ENCODE data around the gene RGS9. TPM values are rescaled to one million over a fixed set of nuclear protein-coding genes. Genes with fewer than 3 reads are reported as not detected.
A peak's percentile ranks its signal among the peaks of the same experiment; 100 is the strongest.

The RGS9 gene
- total and polyA plus RNA-seq, 10 donors, result 5.5 to 9.6 (median 7.4) TPM

DNA sequence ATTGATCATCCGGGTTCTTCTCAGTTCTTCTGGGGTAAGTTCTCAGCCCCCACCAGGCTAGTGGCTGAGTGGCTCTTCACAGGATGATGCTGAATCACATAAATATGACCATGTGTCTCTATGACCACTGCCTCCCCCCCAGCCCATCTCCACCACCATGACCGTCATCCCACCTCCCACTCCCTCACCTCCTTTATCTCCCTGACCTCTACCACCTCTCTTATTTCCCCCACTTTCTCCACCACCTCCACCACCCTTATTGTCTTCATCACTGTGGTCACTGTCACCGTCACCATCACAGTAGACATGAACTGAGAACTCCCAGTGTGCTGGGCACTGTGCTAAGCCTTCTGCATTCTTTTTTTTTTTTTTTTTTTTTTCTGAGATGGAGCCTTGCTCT lies 32.5 kb downstream of the RGS9 start:
- Histone ChIP-seq H3K27ac (no peak overlapping the region), H3K4me3 (no peak overlapping the region), H3K4me1 (peaks cover 0 to 33% (median 13%) of the 10 kb centered on the region in 6 donors), H3K9me3 (no peaks in the 10 kb centered on the region), H3K27me3 (replicated peaks in 1 of 7) (no peaks in the 10 kb centered on the region), H3K36me3 (no peaks in the 10 kb centered on the region)
- no peak for DNase-seq
- TF ChIP-seq, protein P1, sequence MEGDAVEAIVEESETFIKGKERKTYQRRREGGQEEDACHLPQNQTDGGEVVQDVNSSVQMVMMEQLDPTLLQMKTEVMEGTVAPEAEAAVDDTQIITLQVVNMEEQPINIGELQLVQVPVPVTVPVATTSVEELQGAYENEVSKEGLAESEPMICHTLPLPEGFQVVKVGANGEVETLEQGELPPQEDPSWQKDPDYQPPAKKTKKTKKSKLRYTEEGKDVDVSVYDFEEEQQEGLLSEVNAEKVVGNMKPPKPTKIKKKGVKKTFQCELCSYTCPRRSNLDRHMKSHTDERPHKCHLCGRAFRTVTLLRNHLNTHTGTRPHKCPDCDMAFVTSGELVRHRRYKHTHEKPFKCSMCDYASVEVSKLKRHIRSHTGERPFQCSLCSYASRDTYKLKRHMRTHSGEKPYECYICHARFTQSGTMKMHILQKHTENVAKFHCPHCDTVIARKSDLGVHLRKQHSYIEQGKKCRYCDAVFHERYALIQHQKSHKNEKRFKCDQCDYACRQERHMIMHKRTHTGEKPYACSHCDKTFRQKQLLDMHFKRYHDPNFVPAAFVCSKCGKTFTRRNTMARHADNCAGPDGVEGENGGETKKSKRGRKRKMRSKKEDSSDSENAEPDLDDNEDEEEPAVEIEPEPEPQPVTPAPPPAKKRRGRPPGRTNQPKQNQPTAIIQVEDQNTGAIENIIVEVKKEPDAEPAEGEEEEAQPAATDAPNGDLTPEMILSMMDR (IDR thresholded peaks at IDR 0.05 in 8 of 11, conservative IDR thresholded peaks at IDR 0.05 in 3 of 11), result no peak
- intact Hi-C loops (cut with DNase I; ENCODE audit: low total_unique reads), result no loop called here
- WGBS, 5 donors, result 73 to 99% (median 89%) methylated on average over 3 of the region's 3 CpGs

- H3K4me3 ChIP-seq, result no peak overlapping the region
- H3K36me3 ChIP-seq, result no peaks in the 10 kb centered on the region
- H3K27me3 ChIP-seq (replicated peaks in 1 of 7), result no peaks in the 10 kb centered on the region
- no peak overlapping the region for H3K27ac ChIP-seq
- 75 to 90% (median 87%) methylated on average over 9 to 10 of the region's 10 CpGs for WGBS, 5 donors
- no peak for DNase-seq
- TF ChIP-seq, protein P1 (IDR thresholded peaks at IDR 0.05 in 8 of 11, conservative IDR thresholded peaks at IDR 0.05 in 3 of 11), result no peak
- TF ChIP-seq POLR2A (IDR thresholded peaks at IDR 0.05) (no peak), POLR2AphosphoS5 (IDR thresholded peaks at IDR 0.05) (no peak)
- H3K4me1 ChIP-seq, result peaks cover 0 to 35% (median 13%) of the 10 kb centered on the region in 6 donors
- H3K9me3 ChIP-seq, result no peaks in the 10 kb centered on the region
- intact Hi-C loops (cut with DNase I; ENCODE audit: low total_unique reads), result no loop called here
These were observed 33.7 kb downstream of the RGS9 start for GRCh38 chr17:65170839-65171238.

- peak overlapping the region in 1 of 8 donors; percentile 24 for H3K27ac ChIP-seq
- H3K4me1 ChIP-seq, result peaks cover 0 to 35% (median 13%) of the 10 kb centered on the region in 6 donors
- H3K9me3 ChIP-seq, result no peaks in the 10 kb centered on the region
- WGBS, 5 donors, result 27 to 42% (median 29%) methylated on average over 4 of the region's 4 CpGs
- H3K36me3 ChIP-seq, result no peaks in the 10 kb centered on the region
- TF ChIP-seq POLR2AphosphoS5 (IDR thresholded peaks at IDR 0.05), result peak in 1 of 3 donors; percentile 81
- TF ChIP-seq, protein P1 (IDR thresholded peaks at IDR 0.05 in 8 of 11, conservative IDR thresholded peaks at IDR 0.05 in 3 of 11), result no peak
- intact Hi-C loops (cut with DNase I; ENCODE audit: low total_unique reads), result no loop called here
- no peaks in the 10 kb centered on the region for H3K27me3 ChIP-seq (replicated peaks in 1 of 7)
- H3K4me3 ChIP-seq, result no peak overlapping the region
- no peak for DNase-seq
These were observed 34.6 kb downstream of the RGS9 start for GRCh38 chr17:65171752-65172151.

- H3K27me3 ChIP-seq (replicated peaks in 1 of 7), result no peaks in the 10 kb centered on the region
- no peaks in the 10 kb centered on the region for H3K36me3 ChIP-seq
- no peak for TF ChIP-seq POLR2AphosphoS5 (IDR thresholded peaks at IDR 0.05)
- TF ChIP-seq, protein P1 (IDR thresholded peaks at IDR 0.05 in 8 of 11, conservative IDR thresholded peaks at IDR 0.05 in 3 of 11), result no peak
- no peak for TF ChIP-seq POLR2A (IDR thresholded peaks at IDR 0.05)
- peaks cover 0 to 35% (median 13%) of the 10 kb centered on the region in 6 donors for H3K4me1 ChIP-seq
- H3K9me3 ChIP-seq, result no peaks in the 10 kb centered on the region
- no peak for DNase-seq
- no peak overlapping the region for H3K4me3 ChIP-seq
- H3K27ac ChIP-seq, result peak overlapping the region in 4 of 8 donors; percentile 18 to 70 (median 42)
- intact Hi-C loops (cut with DNase I; ENCODE audit: low total_unique reads), result no loop called here
- 91 to 95% (median 92%) methylated on average over 11 of the region's 11 CpGs for WGBS, 5 donors
These were observed 35.4 kb downstream of the RGS9 start for GRCh38 chr17:65172496-65173136.

All from spleen (tissue), 11 donors.